Hepatocyte (in vitro differentiated cells): Measurements from ENCODE around the gene GUCA1C. TPM values are rescaled to one million over a fixed set of nuclear protein-coding genes. Genes with fewer than 3 reads are reported as not detected.

ENCODE experiments used
- DNase-seq: peaks from one replicate; pipeline ENCODE4 v3.0.0-alpha.2; 2016; ENCODE audit warnings: low spot score
- H2AFZ ChIP-seq: fragments of 200-600 bp; sonication (generic); 2 replicates; pipeline ENCODE4 v1.6.0; 2016; ENCODE audit warnings: antibody characterized with exemption, mild to moderate bottlenecking
- H3K27ac ChIP-seq: fragments of 200-600 bp; sonication (generic); 2 replicates; pipeline ENCODE4 v1.5.1; 2016; ENCODE audit warnings: mild to moderate bottlenecking
- H3K27me3 ChIP-seq: fragments of 200-600 bp; sonication (generic); 2 replicates; pipeline ENCODE4 v1.6.1; 2016
- H3K36me3 ChIP-seq: fragments of 200-600 bp; sonication (generic); replicated peaks from 2 replicates; pipeline ENCODE4 v1.5.1; 2016; ENCODE audit warnings: low read depth; ENCODE audit not compliant: insufficient read depth
- H3K4me1 ChIP-seq: fragments of 200-600 bp; sonication (generic); 2 replicates; pipeline ENCODE4 v1.5.1; 2016; ENCODE audit warnings: mild to moderate bottlenecking, moderate library complexity; ENCODE audit not compliant: insufficient read depth
- H3K4me2 ChIP-seq: fragments of 200-600 bp; sonication (generic); 2 replicates; pipeline ENCODE4 v1.6.0; 2016
- H3K4me3 ChIP-seq: fragments of 200-600 bp; sonication (generic); 2 replicates; pipeline ENCODE4 v1.5.1; 2016; ENCODE audit warnings: mild to moderate bottlenecking
- H3K79me2 ChIP-seq: fragments of 200-600 bp; sonication (generic); 2 replicates; pipeline ENCODE4 v1.6.0; 2017; ENCODE audit warnings: mild to moderate bottlenecking
- H3K9me2 ChIP-seq: fragments of 200-600 bp; sonication (generic); replicated peaks from 2 replicates; pipeline ENCODE4 v1.6.0; 2017; ENCODE audit warnings: mild to moderate bottlenecking; ENCODE audit not compliant: insufficient read depth
- H3K9me3 ChIP-seq: fragments of 200-600 bp; sonication (generic); 2 replicates; pipeline ENCODE4 v1.5.1; 2016; ENCODE audit warnings: low read depth, mild to moderate bottlenecking
- H4K20me1 ChIP-seq: fragments of 200-600 bp; sonication (generic); 2 replicates; pipeline ENCODE4 v1.6.0; 2016; ENCODE audit warnings: mild to moderate bottlenecking; ENCODE audit not compliant: insufficient read depth, poor library complexity, severe bottlenecking
- CTCF ChIP-seq: fragments of 200-600 bp; sonication (generic); IDR thresholded peaks from 2 replicates; pipeline ENCODE4 v1.5.1; 2016; ENCODE audit warnings: antibody characterized with exemption, mild to moderate bottlenecking; ENCODE audit not compliant: poor library complexity
- EZH2 ChIP-seq: fragments of 200-600 bp; sonication (generic); IDR thresholded peaks from 2 replicates; pipeline ENCODE4 v1.6.1; 2016; ENCODE audit warnings: antibody characterized with exemption, mild to moderate bottlenecking, borderline replicate concordance
- EZH2phosphoT487 ChIP-seq: fragments of 200-600 bp; sonication (generic); IDR thresholded peaks from one replicate; pipeline ENCODE4 v1.6.1; 2018; ENCODE audit warnings: antibody characterized with exemption, mild to moderate bottlenecking, low read depth, moderate library complexity; ENCODE audit not compliant: unreplicated experiment, severe bottlenecking
- WGBS: methylation state at CpG from one replicate; pipeline ENCODE4 v1.1.6; 2016; ENCODE audit warnings: low lambda C conversion rate; ENCODE audit errors: missing lambda C conversion rate; 5-methylcytosine and 5-hydroxymethylcytosine counted together
- polyA plus RNA-seq: library from polyadenylated mRNA; unstranded; fragments of >200 nt; fragmentation: Nextera tagmentation; extraction: Ambion mirVana; gene quantifications from 2 replicates; pipeline ENCODE4 v1.2.1, GENCODE V29; 2016
- total RNA-seq: library from RNA; depleted of rRNA; stranded (reverse); fragments of >200 nt; gene quantifications from 2 replicates; pipeline ENCODE4 v1.2.3, GENCODE V29; 2014

Gene GUCA1C
- total and polyA plus RNA-seq, 2 experiments from 2014 or later: not detected

GRCh38 chr3:108882762-108883161, 70.9 kb downstream of the GUCA1C start:
- Histone ChIP-seq H3K36me3 (no peaks in the 10 kb centered on the region), H3K27me3 (no peaks in the 10 kb centered on the region), H3K4me3 (no peak overlapping the region), H3K27ac (no peak overlapping the region), H3K4me1 (no peaks in the 10 kb centered on the region), H3K9me3 (no peaks in the 10 kb centered on the region), H3K9me2 (no peaks in the 10 kb centered on the region), H2AFZ (no peak overlapping the region), H3K4me2 (no peak overlapping the region), H3K79me2 (no peaks in the 10 kb centered on the region), H4K20me1 (no peaks in the 10 kb centered on the region)
- no peak for TF ChIP-seq EZH2
- TF ChIP-seq EZH2phosphoT487: no peak
- TF ChIP-seq CTCF: no peak
- no peak for DNase-seq

- no peaks in the 10 kb centered on the region for H3K9me3 ChIP-seq
- H3K4me1 ChIP-seq: no peaks in the 10 kb centered on the region
- WGBS: 79% methylated on average over 8 of the region's 8 CpGs
- DNase-seq: no peak
- H3K4me3 ChIP-seq: no peak overlapping the region
- no peak overlapping the region for H3K27ac ChIP-seq
- no peaks in the 10 kb centered on the region for H4K20me1 ChIP-seq
- H3K9me2 ChIP-seq: no peaks in the 10 kb centered on the region
- no peaks in the 10 kb centered on the region for H3K79me2 ChIP-seq
- no peaks in the 10 kb centered on the region for H3K27me3 ChIP-seq
- H2AFZ ChIP-seq: no peak overlapping the region
- H3K4me2 ChIP-seq: no peak overlapping the region
- no peaks in the 10 kb centered on the region for H3K36me3 ChIP-seq
- TF ChIP-seq EZH2phosphoT487 (no peak), CTCF (no peak), EZH2 (no peak)
These were observed 73.8 kb downstream of the GUCA1C start for GRCh38 chr3:108879915-108880314.

GRCh38 chr3:108877901-108878300, 75.8 kb downstream of the GUCA1C start:
- no peak for DNase-seq
- 0% methylated on average over 1 of the region's 1 CpG for WGBS

More at GRCh38 chr3:108877901-108878300, 75.8 kb downstream of the GUCA1C start:
- TF ChIP-seq EZH2phosphoT487 (no peak), CTCF (no peak), EZH2 (no peak)
- Histone ChIP-seq H4K20me1 (no peaks in the 10 kb centered on the region), H3K4me3 (no peak overlapping the region), H3K9me3 (no peaks in the 10 kb centered on the region), H3K79me2 (no peaks in the 10 kb centered on the region), H3K27me3 (no peaks in the 10 kb centered on the region), H3K9me2 (no peaks in the 10 kb centered on the region), H3K4me2 (no peak overlapping the region), H3K27ac (no peak overlapping the region), H3K4me1 (no peaks in the 10 kb centered on the region), H2AFZ (no peak overlapping the region), H3K36me3 (no peaks in the 10 kb centered on the region)
